GM20431 (cell line): ENCODE measurements around the gene HOXB4.

Experiments
- in situ Hi-C: fragments of 300-500 bp; cut with MseI, MboI; formaldehyde crosslinking; loops from one replicate; pipeline ENCODE4 v1.15.0; 2020; ENCODE audit warnings: low sequenced_read_pairs; ENCODE audit not compliant: unreplicated experiment

HOXB4 gene

GRCh38 chr17:48549914-48550501, 28.1 kb downstream of the HOXB4 start:
- in situ Hi-C loops: no loop called here

- in situ Hi-C loops: no loop called here
These were observed 28.9 kb downstream of the HOXB4 start for GRCh38 chr17:48549281-48549630.

- in situ Hi-C loops: no loop called here
These were observed 29.4 kb downstream of the HOXB4 start for GRCh38 chr17:48548523-48549280.

- in situ Hi-C loops: no loop called here
These were observed 30.2 kb downstream of the HOXB4 start for GRCh38 chr17:48547808-48548522.

DNA sequence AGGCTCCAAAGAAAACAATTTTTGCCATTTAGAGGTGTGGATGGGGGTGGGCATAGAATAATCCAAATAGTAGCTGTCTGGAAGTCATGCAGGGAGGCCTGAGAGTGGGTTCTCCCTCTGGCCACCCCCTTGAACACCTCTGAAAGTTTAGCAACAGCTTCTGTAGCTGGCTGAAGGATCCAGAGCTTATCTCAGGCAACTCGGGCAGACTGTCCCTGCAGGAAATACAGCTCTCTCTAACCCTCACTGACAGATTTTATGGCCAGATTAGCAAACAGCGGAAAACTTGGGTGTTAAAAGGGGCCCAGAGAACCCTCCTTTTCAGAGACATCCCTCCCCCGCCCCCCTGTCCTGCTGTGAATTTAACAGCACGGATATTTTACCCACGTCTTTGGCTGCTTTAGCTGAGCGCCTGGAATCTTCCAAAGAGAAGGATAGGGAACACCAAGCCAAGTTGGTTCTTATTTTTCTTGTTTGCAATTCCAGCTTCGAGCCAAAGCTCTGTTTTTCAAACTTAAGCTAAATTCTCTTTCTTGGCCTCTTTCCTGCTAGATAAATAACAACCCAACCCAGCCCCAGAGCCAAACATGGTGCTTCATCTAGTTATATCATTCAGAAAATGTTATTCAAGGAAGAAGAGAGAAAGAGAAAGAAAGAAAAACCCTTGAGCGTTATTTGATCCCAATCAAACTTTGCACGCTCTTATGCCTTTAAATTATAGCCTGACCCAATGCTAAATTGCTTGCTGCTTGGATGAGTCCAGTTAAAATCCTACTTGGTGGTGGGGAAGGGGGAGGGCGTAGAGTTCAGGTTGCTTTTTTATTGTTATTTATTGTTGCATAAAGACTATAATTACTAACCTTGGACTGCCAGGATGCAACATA, 31.0 kb downstream of the HOXB4 start:
- in situ Hi-C loops: no loop called here

DNA sequence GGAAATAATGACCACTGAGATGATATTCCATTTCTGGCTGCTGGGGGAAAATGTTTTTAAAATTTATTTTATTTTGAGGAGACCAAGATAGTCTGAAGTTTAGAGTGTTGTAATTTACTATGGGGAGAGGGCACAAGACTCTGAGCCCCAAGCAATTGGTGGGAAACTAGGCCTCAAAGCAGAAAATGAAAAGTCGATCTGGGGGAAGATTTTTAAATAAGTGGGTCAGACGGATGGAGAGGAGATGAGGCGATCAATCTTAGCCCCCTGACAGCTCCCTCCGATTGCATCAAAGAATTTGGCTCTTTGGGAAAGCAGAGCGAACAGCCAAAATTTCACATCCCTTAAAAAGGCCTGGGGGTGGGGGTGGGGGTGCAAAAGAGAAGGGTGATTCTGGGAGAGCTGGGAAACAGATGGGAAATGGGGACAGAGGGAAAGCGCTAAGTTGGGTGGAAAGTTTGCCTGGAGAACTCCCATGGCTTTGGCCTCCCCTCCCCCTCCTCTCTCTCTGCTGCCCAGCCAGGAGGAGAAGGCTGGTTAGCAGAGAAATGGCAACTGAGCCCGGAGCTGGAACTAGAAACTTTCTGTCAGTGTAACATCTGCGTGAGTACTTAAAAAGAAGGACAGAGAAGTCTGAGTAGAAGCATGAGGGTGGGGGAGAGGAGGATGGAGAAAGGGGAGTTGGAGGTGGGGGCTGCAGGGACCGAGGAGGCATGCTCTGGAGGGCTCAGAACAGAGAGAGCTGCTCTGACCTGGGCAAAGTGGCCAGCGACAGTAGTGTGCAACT, 31.8 kb downstream of the HOXB4 start:
- in situ Hi-C loops: no loop called here

- in situ Hi-C loops: no loop called here
These were observed 32.6 kb downstream of the HOXB4 start for GRCh38 chr17:48545539-48545938.

DNA sequence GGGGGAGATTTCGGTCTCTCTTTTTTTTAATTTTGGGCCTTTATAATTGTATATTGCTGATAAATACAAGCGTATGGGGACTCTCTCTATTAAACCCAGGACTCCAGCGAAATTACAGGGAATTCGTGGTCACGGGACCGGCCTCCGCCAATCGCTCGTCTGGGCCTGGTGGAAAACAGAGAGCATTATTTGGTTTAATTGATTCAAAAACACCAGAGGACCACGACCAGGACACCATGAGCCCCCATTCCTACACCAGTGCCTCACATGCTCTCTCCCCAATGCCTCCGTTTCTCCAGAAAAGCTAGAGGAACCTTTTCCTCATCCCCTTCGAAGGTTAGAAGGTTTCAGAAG, 33.2 kb downstream of the HOXB4 start, which contains the start of gene HOXB2:
HOXB2 (minus strand) TSS at position 88 of the 354 bp plus-strand sequence. CDS start 198 bp downstream, outside the sequence.
- in situ Hi-C loops: no loop called here

DNA sequence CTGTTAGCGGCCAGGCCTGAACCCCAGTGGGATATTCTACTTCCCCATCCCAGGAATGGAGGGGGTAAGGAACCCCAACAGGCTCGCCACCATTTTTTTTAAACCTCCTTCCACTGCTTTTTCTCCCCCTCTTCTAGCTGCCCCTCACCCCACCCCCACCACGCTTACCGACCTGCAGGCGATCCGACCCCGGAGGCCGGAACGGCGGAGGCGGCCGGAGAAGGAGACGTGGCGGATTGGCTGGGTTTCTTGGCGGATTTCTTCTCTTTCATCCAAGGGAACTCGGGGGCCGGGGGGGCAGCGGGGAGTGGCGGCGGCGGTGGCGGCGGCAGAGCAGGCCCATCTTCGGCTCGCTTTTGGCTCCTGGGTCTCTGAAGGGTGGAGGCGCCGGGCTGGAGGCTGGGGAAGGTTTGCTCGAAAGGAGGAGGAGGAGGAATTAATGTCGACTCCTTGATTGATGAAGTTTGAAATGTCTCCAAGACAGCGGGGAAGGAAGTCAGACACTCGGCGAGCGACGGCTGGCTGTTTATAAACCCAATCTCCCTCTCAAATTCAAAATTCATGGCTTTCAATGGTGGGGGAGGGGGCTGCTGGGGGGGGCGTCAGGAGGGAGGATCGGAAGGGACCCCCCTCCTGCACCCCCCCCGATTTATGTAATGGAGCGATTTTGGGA, 33.7 kb downstream of the HOXB4 start:
- in situ Hi-C loops: no loop called here

DNA sequence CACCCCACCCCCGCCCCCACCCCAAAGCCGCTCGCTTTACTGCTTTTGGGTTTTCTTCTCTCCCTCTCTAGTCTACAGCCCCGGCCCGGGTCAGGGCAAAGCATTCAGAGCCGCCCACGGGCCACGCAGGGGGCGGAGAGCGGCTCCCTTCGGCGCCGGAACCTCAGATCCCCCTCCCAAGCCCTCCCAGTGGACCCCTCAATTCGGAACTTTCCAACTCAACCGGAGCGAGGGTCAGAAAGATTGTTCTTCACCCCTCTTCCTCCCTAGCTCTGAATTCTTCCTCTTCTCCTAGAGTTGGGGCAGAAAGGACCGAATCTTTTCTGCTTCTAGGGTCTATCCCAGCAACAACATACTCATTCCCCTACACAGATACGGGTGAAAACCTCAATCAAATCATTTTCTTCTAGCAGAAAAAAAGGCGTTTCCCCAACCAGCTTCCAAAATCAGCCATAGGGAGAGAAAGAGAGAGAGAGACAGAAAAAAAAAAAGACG, 34.2 kb downstream of the HOXB4 start:
- in situ Hi-C loops: no loop called here

GRCh38 chr17:48543107-48543853, 34.9 kb downstream of the HOXB4 start:
- in situ Hi-C loops: no loop called here

- in situ Hi-C loops: no loop called here
These were observed 35.4 kb downstream of the HOXB4 start for GRCh38 chr17:48542698-48543106.

DNA sequence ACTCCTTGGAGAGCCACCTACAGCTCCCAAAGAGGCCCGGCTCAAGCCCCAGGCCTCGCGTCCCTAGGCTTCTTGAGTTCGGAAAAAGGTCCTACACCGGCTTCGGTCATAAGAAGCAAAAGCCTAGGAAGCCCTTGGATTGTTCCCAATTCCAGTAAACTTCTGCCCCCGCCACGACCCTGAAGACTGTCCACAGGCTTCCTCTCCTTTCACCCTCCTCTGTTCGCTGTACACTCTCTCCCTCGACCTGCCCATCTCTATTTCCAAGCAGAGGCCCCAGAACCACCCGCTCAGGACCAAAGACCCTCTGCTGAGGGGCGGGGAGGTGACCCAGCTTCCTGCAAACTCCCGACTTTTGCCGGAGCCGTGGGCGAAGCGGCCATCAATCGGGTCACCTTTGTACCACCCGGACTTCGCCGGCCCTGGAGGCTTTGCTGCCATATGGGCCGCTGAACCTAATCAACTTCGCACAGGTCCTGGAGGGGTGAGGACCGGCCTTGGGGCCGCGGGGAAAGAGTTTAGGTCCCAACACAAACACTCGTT, 36.0 kb downstream of the HOXB4 start:
- in situ Hi-C loops: no loop called here

DNA sequence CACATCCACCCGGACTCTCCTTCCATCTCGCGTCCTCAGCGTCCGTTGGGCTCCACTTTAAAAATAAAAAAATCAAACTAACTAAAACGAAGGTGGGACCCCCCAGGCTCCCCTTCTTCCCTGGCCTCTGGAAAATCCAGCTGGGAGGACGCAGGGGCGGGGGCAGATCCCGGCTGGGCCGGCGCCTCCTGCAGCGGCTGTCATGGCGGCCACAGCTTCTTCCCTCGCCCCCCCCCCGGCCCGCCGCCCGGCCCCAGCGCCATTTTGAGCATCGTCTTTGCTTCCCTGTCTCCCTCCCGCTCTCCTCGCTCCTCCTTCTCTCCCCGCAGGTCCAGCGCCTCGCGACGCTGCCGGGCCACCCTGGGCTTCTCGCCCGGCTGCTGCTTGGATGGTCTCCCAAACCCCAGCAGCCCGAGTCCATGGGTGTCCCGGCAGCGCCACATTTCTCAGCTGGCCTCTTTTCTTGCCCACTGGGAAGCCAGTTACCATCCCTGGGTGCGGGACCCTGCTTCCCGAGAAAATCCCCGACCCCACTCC, 36.5 kb downstream of the HOXB4 start:
- in situ Hi-C loops: no loop called here

DNA sequence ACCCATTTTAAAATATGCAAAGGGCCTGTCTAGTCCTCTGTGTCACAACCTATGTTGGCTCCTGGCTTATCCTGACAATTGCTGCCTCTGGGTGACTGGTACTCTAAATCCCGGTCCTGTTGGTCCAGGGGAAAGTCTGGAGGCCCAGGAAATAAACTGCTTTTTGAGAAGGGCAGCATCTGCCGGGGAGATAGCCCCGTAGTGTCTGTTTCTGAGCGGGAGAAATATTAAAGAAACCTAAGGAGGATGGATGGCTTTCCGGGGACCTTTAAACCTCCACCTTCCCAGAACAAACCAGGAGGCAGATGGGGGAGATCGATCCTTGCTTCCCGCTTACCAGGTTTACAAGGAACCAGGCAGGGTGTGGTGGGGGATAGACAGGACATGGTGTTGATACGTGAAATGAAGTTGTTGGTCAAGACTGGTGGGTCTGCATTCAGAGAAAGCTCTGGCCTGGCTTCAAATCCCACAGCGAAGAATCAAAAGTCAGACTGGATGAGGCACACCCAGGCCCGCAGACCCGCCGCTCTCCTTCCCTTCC, 37.0 kb downstream of the HOXB4 start:
- in situ Hi-C loops: no loop called here

DNA sequence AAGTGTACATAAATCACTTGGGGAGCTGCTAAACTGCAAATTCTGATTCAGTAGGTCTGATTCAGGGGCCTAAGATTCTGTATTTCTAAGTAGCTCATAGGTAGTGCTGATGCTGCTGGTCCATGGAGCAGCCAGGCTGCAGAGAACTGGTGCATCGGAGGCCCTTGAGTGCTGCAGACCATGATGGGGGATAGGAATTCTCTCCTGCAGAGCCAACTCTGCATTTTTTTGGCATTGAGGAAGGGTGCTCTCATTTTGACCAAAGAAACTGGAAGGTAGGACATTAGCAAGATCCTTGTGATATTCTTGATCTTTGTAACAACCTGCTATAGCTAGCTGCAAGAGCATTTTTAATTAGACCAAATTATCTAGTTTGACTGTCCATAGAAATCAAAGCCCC, 37.9 kb downstream of the HOXB4 start:
- in situ Hi-C loops: no loop called here

DNA sequence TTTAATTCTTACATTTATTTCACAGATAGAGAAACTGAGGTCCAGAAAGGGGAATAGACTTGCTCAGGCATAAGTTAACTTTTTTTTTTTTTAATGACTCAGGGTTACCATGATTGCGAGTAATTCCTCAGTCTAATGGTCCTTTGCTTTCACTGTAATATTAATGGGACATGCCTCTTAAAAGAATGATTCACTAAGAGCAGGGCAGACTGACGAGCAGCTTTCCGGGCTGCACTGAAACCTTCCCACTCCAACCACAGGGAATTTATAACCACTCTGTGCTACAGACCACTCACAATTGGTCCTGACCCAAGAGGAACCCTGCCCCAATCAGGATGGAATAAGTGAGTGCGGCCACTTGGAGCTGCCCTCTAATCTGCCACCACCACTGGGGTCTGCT, 39.0 kb downstream of the HOXB4 start:
- in situ Hi-C loops: no loop called here
